Measurements from ENCODE around the gene SNX25. TPM values are rescaled to one million over a fixed set of nuclear protein-coding genes. Genes with fewer than 3 reads are reported as not detected.

The SNX25 gene
- total and polyA plus RNA-seq, 10 of the 15 experiments (the other 5 are each of a cell fraction or from before 2014, with no cell fraction given), result 11.2 to 117 (median 62.8) TPM

GRCh38 chr4:185217408-185217975 lies 8.1 kb downstream of the SNX25 start (continued):
- TF ChIP-seq EZH2 (IDR thresholded peaks at IDR 0.05; ENCODE audit: borderline replicate concordance, control insufficient read depth, low read depth, low read length) (no peak), HCFC1 (IDR thresholded peaks at IDR 0.05; ENCODE audit: low read length) (no peak), CEBPZ (IDR thresholded peaks at IDR 0.05; ENCODE audit: low read depth, low read length) (no peak), IRF3 (IDR thresholded peaks at IDR 0.05) (no peak), MEF2B (IDR thresholded peaks at IDR 0.05; ENCODE audit: partially characterized antibody, poor library complexity, severe bottlenecking) (peak; percentile 58)

- H3K4me1 ChIP-seq (ENCODE audit: control insufficient read depth, insufficient read depth, low read length), result peaks cover 22% of the 10 kb centered on the region
- in situ Hi-C loops (cut with MboI) (no loop called here), intact Hi-C loops (cut with micrococcal nuclease; ENCODE audit: unreplicated experiment) (no loop called here)
- H3K27me3 ChIP-seq (replicated peaks in 1 of 2; ENCODE audit: control insufficient read depth in 2 of 2, insufficient read depth in 2 of 2, low read length in 1 of 2), result no peaks in the 10 kb centered on the region
- no peaks in the 10 kb centered on the region; the same call in 2 of the 3 replicates for H3K9me3 ChIP-seq (replicated peaks; ENCODE audit: control insufficient read depth, insufficient read depth, low read length)
- no TSS peak for BruUV-seq (replicated peaks)
- POLR2A ChIA-PET, result interaction anchor here (1.1 kb wide), 1 partner anchor 8 kb away, joined by 3 read pairs; no protein-coding TSS in a partner anchor
- H3K79me2 ChIP-seq (ENCODE audit: control insufficient read depth, insufficient read depth, low read length), result peaks cover 95% of the 10 kb centered on the region
- RAD21 ChIA-PET (ENCODE audit: unreplicated experiment), result interaction anchor here (0.7 kb wide), 1 partner anchor 9 kb away, joined by 3 read pairs; the partner anchor contains the start of gene SNX25
- peak overlapping the region; percentile 31; the same call in 1 of the 2 replicates for H3K27ac ChIP-seq (ENCODE audit: control insufficient read depth, insufficient read depth)
- peaks cover 2% of the 10 kb centered on the region; the same call in 1 of the 2 replicates for H4K20me1 ChIP-seq (ENCODE audit: control insufficient read depth, insufficient read depth)
- H3K9ac ChIP-seq (ENCODE audit: control insufficient read depth, insufficient read depth, low read length), result 0 out of 2 replicates have a peak overlapping the region, but pooled peaks have one; percentile 17
- no peak for FAIRE-seq
- DNase-seq (ENCODE audit: low read depth, low spot score), result no peak
- H2AFZ ChIP-seq (ENCODE audit: control insufficient read depth, low read depth, low read length), result no peak overlapping the region
- peak; percentile 17; the same call in 2 of the 3 replicates for ATAC-seq
- WGBS (ENCODE audit: insufficient coverage, insufficient replicate concordance, low lambda C conversion rate, missing lambda C conversion rate), result 100% methylated on average over 2 of the region's 2 CpGs
- H3K4me3 ChIP-seq, result no peak overlapping the region
- H3K4me2 ChIP-seq (ENCODE audit: control insufficient read depth, insufficient read depth), result peak overlapping the region; percentile 74
- H3K36me3 ChIP-seq (ENCODE audit: control insufficient read depth in 2 of 2, insufficient read depth in 2 of 2, low read length in 1 of 2), result peaks cover 0 to 15% of the 10 kb centered on the region in 2 experiments; a peak in 1 of 4 replicates
- SMC1A ChIA-PET (ENCODE audit: uncharacterized antibody, unreplicated experiment), result interaction anchor here (1.2 to 2.4 kb wide), 3 partner anchors 10 to 39 kb away, joined by 3 to 12 read pairs (median 4); no protein-coding TSS in a partner anchor
- TF ChIP-seq ZBTB4 (CRISPR knock-in tag; IDR thresholded peaks at IDR 0.05) (no peak), CHD2 (IDR thresholded peaks at IDR 0.05; ENCODE audit: borderline replicate concordance, low read depth, low read length) (no peak), POLR2A (IDR thresholded peaks at IDR 0.05; ENCODE audit: low read depth, low read length) (0 out of 2 replicates have a peak, but pooled peaks have one; percentile 37), BMI1 (IDR thresholded peaks at IDR 0.05; ENCODE audit: borderline replicate concordance) (no peak)
- CTCF ChIA-PET, result interaction anchor here (1.1 kb wide), 1 partner anchor 14 kb away, joined by 3 read pairs; no protein-coding TSS in a partner anchor
These were observed 8.9 kb downstream of the SNX25 start for GRCh38 chr4:185218312-185218711.
